NCI-H128 (cell line): Measurements from ENCODE around the gene KRT15.
"Not testable (repeated sequence)": the region's sequence is repeated elsewhere in the genome, so short reads cannot be mapped to it uniquely, and the experiment has no call there.

Source experiments
- DNase-seq: peaks from one replicate; lab custom pipeline; 2025; ENCODE audit not compliant: unreplicated experiment; lab: John Stamatoyannopoulos, UW

Gene KRT15

DNA sequence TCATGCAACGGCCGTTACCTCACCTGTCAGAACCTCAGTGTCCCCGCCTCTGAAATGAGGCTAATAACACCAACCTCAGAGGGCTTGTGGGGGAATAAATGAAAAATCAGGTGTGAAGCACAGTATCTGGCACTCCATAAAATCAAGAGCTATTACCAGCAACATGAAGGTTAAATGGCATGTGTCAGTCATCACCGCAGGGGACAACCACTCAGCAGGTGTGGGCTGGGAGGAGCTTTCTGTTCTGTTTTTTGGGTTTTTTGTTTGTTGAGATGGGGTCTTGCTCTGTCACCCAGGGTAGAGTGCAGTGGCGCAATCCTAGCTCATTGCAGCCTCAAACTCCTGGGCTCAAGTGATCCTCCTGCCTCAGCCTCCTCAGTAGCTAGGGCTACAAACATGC is 26.2 kb upstream of the KRT15 start:
- DNase-seq: no peak

DNA sequence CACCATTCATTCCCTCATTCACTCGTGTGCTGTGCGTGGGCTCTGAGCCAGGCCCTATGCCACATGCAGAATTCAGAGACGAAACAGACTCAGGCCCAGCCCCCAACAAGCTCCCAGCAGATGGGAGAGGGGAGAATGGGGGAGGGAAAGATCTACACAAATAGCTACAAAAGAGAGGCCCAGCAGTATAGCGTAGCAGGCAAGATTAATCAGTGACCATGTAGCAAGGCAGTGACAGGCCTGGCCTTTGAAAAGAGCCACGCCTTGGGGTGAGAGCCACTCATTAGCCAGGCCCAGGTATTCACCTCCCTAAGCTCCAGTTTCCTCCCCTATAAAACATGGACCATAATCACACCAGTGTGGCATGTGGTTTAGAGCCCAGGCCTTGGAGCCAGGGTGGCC is 25.8 kb upstream of the KRT15 start:
- DNase-seq: no peak

DNA sequence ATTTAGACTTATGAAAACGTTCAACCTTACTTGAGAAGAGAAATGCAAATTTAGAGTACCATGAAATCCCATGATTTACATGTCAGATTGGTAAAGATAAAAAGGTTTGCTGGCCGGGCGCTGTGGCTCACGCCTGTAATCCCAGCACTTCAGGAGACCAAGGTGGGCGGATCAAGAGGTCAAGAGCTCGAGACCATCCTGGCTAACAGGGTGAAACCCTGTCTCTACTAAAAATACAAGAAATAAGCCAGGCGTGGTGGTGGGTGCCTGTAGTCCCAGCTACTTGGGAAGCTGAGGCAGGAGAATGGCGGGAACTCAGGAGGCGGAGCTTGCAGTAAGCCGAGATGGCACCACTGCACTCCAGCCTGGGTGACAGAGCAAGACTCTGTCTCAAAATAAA is 24.1 kb upstream of the KRT15 start:
- not testable (repeated sequence) for DNase-seq

DNA sequence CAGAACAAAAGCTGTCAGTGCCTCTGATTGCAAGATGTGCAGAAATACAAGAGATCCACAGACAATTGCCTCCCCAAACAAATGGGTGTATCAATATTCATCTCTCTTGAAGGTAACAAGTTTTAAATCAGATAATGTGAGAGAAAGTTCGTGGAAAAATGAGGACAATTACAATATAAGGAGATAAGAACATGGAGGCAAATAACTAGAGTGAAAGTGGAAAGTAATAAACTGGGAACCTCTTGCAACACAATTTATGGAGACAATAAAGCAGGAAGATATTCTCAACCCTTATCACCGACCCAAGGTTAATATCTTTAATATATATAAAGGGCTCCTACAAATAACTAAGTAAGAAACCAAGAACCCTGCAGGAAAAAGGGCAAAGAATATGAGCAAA is 23.7 kb upstream of the KRT15 start:
- no peak for DNase-seq

DNA sequence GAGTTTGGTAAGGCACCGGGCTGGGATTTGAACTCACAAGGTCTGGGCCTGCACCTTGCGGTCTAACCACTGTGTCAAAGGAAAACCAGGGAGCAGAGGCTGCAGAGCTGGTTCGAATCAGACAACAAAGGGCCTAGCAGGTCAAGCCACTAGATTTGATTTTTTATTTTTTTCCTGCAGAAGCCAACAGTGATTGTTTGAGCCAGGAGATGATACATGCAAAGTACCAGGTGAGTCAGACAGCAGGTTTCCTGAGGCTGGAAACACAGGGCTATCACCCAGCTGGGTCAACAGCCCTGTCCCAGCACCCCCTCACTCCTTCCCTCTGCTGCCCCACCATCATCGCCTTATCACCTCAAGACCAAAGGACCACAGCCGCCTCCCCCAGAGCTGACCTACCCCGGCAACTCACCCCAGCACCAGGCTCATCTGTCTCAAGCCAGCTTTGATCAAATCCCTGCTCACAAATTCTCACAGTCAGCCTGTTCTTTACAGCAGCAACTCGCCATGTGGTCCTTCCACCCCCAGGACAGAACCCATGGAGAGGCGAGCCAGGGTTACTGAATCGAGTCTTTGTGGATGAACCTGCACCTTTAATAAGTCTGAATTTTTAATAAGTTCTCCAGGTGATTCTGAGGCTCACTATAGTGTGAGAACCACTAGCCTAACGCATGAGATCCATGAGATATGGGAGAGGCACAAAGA is 22.4 kb upstream of the KRT15 start:
- no peak for DNase-seq

DNA sequence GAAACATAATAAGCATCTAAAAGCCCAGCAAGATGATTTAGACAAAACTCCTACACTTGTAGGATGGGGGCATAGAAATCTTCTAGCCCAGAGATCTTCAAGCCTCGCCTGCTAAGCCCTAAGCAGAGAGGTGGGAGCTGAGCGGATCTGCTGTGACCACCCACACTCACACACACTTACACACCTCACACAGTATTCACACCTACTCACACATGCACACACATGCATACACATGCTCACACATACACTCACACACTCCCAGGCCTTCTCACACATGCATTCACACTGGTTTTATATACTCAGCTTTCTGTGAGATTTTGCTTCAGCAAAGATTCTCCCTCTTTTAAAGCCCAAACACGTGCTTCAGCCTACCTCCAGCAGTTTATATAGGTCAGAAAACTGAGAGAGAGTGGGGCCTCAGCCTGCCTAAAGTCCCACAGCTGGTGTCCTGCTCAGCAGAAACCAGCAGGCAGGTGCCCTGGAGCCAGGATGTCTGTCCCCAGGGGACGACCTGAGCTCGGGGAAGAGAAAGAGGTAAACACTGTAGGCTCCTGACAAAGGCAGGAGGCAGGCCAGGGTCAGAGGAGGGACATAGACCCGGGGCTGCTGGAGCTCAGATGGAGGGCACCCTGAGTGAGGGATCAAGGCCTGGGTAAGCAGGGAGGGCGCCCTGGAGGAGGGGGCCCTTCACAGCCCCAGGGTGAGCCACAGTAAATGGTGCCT is 21.4 kb upstream of the KRT15 start:
- DNase-seq: no peak

DNA sequence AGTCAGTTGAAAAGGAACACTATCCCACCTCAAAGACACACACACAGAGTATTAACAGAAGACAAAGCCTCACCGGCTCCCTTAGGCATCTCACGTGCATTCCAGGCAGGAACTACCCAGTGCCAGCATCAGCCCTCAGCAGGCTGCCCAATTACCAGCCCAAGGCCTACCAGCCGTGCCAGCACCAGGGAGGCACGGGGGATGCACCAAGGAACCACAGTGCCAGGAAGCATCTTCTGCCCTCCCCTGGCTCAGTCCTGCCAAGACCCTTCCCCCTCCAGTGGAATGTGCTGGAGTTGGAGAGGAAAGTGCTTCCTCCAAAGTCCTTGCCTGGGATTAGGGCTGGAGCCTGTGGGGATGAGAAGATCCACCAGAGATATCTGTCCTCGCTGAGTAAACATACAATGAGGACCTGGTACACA is 20.4 kb upstream of the KRT15 start:
- DNase-seq: no peak

DNA sequence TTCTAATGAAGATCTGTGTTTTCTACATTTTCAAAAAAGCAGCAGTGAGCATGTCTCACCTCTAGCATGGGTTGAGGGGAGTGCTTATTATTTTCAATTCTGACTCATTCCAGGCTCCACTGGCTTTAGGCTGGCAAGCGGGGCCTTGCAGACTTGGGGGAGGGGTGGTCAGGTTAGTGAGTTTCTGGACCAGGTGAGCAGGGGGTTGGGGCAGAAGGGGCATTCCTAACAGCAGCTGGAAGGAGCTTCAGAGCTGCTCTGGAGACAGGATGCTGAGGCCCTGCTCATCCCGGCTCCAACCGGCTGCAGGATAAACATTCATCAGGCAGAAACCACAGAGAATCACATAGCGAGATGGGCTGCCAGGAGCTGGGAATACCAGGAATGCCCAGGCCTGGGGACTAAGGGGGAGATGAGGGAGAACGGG is 19.9 kb upstream of the KRT15 start:
- DNase-seq: no peak

DNA sequence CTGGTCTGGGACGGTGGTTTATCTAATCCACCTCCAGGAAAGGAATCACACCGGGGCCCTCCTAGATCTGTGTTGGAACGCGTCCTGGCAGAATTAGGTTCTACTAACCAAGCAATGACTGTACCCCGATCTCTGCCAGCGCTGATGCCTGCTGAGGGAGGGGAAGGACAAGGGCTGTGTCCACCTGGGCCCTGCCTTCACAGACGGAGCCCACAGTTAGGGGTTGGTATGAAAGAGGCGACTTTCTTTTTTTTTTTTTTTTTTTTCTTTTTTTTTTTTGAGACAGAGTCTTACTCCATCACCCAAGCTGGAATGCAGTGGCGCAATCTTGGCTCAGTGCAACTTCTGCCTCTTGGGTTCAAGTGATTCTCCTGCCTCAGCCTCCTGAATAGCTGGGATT is 19.3 kb upstream of the KRT15 start:
- no peak for DNase-seq

DNA sequence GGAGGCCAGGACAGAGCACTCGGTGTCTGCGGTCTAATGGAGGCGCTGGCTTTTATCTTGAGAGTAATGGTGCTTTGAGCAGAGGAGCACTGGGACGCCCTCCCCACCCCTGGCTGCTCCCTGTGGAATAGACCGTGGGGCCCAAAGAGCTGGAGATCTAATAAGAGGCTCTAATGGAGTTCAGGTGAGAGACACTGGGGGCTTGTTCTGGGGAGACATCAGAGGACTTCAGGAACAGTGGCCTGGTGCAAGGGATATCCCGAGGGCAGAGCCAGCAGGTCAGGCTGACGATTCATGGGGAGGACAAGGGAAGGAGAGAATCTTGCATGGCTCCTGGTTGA is 18.9 kb upstream of the KRT15 start:
- DNase-seq: no peak

DNA sequence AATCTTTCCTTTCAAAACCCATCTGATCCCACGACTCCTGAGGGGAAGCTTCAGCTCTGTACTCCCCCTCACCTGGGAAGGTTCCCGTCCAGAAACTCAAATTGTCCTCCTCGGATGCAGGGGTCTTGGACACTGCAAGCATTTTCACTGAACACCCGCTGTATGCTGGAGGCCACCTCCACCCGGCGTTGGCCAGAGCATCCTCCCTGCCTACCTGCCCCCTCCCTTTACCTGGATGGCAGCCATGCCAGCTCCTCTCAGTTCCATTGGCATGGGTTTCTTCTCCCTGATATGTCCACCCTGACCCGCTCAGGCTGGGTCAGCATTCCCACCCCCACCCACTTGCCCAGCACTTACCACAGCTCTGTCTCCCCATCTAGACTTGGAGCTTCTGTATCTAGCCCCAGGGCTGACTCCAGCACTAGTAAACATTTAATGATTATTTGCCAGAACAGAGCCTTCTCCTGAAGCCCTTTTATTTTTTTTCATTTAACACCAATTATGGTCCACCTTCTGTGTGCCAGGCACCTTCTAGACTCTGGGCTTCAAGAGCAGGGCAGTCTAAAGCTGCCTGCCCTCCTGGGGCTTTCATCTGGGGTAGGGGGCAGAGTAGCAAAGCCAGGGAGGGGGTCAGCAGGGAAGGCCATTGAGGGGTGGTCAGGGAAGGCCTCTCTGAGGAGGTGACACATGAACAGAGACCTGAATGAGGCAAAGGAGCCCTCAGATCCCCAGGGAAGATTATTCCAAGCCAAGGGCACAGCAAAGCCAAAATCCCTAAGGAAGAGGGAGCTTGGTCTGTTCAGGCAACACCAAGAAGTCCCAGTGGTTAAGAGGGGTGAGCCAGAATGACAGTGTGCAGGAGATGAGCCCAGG is 18.3 kb upstream of the KRT15 start:
- no peak for DNase-seq

DNA sequence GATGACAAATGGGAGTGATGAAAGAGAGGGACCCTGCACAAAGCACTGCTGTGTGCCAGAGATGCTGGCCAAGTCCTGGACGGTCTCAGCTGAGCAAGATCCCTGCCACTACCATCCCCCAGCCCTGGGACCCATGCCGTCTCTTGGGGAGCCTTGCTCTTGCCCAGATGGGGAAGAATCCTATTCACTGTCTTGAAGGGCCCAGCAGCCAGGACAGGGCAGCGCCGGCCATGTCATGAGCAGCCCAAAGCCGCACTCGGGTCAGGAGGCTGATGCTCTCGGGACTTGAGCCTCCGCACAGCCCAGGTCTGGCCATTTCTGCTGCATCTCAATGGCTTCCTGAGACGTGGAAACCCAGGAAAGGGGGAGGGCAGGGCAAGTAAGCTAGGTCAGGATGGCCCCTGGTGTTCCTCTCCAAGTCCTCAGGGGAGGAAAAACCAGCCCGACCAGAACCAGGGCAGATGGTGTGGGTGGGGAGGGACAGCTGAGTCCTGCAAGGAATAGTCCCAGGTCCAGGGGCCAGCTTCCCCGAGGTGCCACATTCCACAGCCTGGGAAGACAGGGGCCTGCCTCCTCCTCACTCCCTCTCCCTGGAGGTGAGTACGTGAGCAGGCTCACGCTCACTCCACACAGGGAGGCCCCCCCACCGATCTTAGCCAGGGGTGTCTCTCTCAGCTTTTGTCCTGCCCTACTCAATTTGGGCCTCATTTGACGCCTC is 17.2 kb upstream of the KRT15 start:
- DNase-seq: no peak

DNA sequence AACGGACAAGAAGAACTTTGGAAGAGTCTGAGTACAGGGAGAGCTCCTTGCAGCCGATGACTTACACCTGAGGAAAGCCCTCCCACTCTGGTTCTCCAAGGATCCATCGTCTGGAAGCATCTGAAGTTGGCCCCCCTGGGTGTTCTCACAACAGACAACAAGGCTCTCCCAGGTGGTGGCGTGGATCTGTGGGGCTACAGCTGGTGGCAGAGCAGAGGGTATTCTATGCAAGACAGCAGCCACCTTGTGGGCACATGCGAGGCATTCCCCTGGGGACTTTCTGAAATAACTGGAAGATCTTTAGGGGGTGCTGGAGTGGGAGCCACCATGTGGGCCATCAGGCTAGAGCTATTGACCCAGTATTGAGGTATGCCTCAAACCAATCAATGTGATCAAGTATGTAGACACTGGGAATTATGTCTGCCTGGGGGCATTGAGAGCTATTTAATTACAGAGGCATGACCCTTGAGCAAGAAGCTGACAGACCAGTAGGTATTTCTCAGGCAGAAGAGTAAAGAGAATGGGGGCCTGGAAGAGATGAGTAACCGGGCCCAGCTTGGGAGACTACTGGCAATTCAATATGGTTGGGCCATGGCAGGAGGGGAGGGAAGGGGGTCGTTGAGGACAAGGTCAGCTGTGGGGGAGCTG is 16.3 kb upstream of the KRT15 start:
- no peak for DNase-seq

DNA sequence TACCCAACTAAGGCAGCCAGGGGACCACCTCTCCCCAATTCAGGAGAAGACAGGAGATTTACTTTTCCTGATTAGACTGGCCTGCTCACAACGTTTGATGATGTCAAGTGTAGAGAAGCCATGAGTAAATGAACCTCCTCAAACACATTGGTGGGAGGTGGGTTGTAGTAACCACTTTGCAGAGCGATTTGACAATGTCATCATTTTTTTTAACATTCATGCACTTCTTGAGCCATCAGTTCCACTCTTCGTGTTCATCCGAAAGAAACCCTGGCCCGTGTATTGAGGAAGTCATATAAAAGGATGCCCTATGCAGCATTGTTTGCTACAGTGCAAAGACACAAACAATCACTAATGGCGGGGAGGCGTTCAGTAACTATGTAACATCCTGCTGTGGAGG is 14.9 kb upstream of the KRT15 start:
- DNase-seq: no peak

DNA sequence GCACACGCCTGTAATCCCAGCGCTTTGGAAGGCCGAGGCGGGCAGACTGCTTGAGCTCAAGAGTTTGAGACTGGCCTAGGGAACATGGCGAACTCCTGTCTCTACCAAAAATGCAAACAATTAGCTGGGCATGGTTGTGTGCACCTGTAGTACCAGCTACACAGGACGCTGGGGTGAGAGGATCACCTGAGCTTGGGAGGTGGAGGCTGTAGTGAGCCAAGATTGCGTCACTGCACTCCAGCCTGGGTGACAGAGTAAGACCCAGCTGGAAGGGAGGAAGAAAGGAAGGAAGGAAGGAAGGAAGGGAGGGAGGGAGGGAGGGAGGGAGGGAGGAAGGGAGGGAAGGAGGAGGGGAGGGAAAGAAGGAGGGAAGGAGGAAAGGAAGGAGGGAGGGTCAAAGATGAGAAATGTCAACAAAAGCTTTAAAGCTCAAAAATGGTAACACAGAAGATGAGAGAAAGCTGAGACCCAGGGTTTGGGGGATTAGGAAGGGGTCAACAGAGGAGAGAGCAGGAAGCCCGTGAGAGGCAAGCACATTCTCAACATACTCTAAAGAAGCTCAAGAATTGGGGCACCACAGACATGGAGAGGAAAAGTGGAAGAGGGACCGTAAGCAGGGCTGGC is 14.4 kb upstream of the KRT15 start:
- no peak for DNase-seq

DNA sequence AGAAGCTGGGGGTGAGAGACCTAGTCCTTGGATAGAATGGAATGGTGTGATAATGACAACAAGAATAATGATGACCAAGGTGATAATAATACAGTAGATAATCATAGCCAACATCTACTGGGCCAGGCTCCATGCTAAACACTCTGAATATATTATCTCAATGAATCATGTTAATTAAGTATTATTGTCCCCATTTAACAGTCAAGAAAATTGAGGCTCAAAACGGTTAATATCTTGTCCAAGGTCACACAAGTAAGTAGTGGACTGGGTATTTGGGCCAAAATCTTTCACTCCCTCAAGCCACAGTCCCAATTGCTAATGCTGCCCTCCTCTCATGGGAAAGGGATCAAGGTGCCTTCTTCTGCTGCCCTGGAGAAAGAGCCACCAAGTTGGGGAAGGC is 13.3 kb upstream of the KRT15 start:
- no peak for DNase-seq

DNA sequence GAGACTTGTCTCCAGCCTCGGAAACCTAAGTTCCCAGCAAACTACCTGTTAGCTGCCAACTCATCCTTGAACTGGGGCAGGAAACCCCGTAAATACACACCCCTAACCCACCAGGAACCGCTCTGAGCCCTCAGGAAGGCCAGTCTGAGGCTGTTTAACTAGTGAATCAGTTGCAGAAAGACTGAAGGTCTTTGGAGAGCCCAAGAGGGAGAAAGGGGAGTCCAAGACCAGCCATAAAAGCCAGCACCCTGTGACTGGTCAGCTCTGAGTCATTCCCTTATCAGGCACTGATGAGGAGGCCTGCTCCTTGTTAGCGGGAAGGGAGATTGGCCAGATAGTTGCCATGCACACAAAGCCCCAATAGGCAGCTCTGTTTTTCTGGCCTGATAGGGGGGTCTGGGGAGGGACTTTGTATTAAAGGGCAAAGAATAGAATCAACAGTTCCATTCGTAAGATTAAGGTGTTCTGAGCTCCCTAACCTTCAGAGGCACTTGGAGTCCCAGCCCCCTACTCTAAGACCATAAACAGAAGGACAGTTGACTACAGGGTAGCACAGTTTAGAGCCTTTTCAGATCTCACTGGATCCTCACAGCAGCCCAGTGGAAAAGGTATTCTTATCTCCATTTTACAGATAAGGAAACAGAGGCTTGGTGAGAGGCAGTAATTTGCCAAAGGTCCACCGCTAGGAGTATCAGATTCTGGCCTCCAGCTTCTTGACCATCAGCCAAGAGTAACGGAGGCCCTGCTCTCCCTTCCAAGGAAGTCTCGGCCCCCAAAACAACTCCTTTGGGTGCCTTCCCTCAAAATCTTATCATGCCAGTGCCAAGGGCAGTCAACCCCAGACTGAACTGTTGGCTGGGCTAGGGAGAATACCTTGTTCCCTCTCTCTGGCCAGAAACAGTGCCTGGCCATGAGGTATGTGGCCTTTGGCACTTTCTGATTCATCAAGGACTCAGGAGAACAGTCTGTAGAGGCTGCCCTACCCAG is 11.7 kb upstream of the KRT15 start:
- DNase-seq: no peak

DNA sequence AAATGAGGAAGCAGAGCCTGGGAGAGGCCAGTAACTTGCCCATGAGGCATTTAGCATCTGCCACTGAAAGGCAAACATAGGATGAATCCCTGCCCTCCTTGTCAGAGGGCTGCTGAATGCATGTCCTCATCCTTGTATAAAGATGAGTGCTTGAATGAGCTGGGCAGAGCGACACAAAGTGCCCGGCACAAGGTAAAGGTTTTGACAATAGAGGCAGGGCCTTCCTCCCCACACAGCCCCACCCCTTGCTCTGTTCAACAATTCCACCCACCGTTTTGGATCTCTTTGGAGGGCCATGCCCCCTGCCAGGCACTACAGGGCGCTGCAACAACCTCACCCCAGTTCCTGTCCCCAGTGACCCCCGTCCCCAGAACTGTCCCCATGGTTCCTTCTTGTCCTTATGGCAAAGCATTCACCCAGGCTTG is 10.8 kb upstream of the KRT15 start:
- DNase-seq: no peak

DNA sequence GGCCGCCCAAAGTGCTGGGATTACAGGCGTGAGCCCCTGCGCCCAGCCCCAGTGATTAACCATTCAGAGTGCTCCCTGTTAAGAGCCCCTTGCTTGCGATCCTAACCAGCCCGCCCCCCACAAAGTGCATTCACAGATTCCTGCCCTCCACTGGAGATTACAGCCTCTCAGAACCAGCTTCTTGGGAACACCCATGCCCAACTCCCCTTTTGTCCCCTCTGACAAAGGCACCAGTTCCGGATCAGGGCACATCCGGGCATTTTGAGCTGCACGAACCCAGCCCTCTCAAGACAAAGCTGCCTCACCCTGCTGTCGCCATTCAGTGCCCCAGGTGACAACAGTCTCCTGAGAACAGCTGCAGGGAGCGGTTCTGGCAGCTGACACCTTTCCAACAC is 10.3 kb upstream of the KRT15 start:
- no peak for DNase-seq
